C4-2B (cell line): ENCODE results near the gene MLH1.

ENCODE experiments used
- H3K27ac ChIP-seq: fragments of 450-650 bp; 2 replicates; pipeline ENCODE4 v1.5.1; 2017
- CTCF ChIP-seq: fragments of 450-650 bp; conservative IDR thresholded peaks from 2 replicates; pipeline ENCODE4 v1.5.1; 2017; ENCODE audit warnings: mild to moderate bottlenecking
- ZFX ChIP-seq: fragments of 450-650 bp; IDR thresholded peaks from 2 replicates; pipeline ENCODE4 v1.6.1; 2017

Gene MLH1

GRCh38 chr3:37094636-37095035, 101.3 kb downstream of the MLH1 start:
- H3K27ac ChIP-seq = no peak overlapping the region
- TF ChIP-seq ZFX (no peak), CTCF (no peak)

- no peak overlapping the region for H3K27ac ChIP-seq
- TF ChIP-seq CTCF (no peak), ZFX (no peak)
Measured at GRCh38 chr3:37096288-37096687, 103.0 kb downstream of the MLH1 start.

- no peak overlapping the region for H3K27ac ChIP-seq
- TF ChIP-seq CTCF (no peak), ZFX (no peak)
Measured at GRCh38 chr3:37096975-37097374, 103.7 kb downstream of the MLH1 start.

GRCh38 chr3:37097776-37098175, 104.5 kb downstream of the MLH1 start:
- no peak overlapping the region for H3K27ac ChIP-seq
- TF ChIP-seq CTCF = no peak
- TF ChIP-seq ZFX = no peak

- no peak for TF ChIP-seq ZFX
- no peak for TF ChIP-seq CTCF
- H3K27ac ChIP-seq = no peak overlapping the region
Measured at GRCh38 chr3:37098884-37099283, 105.6 kb downstream of the MLH1 start.

GRCh38 chr3:37099469-37099868, 106.2 kb downstream of the MLH1 start:
- H3K27ac ChIP-seq = no peak overlapping the region
- no peak for TF ChIP-seq CTCF
- TF ChIP-seq ZFX = no peak

- no peak overlapping the region for H3K27ac ChIP-seq
- TF ChIP-seq ZFX (no peak), CTCF (no peak)
Measured at GRCh38 chr3:37100411-37100810, 107.1 kb downstream of the MLH1 start.
